ENCODE measurements around the gene PIGP. TPM values are rescaled to one million over a fixed set of nuclear protein-coding genes. Genes with fewer than 3 reads are reported as not detected.
"Not testable (repeated sequence)": the region's sequence is repeated elsewhere in the genome, so short reads cannot be mapped to it uniquely, and the experiment has no call there.

The PIGP gene
- total RNA-seq, result 10 to 100 TPM; 14.3 to 51.6 (median 22.1) TPM

DNA sequence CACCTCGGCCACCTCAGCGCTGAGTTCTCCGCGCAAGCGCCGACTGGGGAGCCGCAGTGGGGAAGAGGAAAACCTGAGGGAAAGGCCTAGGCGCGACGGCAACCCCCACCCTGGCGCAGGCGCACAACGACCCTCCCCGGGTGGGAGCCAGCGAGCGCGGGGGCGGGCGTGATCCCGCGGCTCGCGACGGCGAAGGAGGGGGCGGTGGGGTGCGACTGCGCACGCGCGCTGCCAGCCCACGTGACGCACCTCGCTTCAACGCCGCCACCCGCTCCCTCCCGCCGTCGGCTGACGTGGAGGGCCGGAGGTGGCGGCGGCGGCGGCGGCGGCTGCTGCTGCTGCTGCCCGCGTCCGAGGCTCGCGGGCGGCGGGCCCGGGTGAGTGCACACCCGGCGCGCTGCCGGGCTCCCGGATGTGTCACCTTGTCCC is at the start of gene PIGP, which contains the start of gene TTC3:
Gene PIGP, minus strand, starts transcription at position 84 of the 429 bp plus-strand sequence. CDS start 556 bp downstream, outside the sequence.
Gene TTC3, plus strand, starts transcription at position 267 of the 429 bp plus-strand sequence. CDS start 14,004 bp downstream, outside the sequence.
- in situ Hi-C loops (cut with MboI; ENCODE audit: low pct_unique_long_range_greater_than_20kb in 2 of 9, low sequenced_read_pairs in 9 of 9, unreplicated experiment in 9 of 9), result no loop called here
- peak within 1 kb of the TSS; percentile 69 to 99 (median 79) for H3K4me3 ChIP-seq
- H3K27ac ChIP-seq, result peak within 1 kb of the TSS; percentile 98 to 99
- 0% methylated on average over 8 of the region's 61 CpGs; no CpG with 5 or more reads in 9 of the 10 experiments for WGBS, 10 experiments
- peak; percentile 67 to 82 (median 78) for ATAC-seq (replicated peaks in 6 of 8)
- H3K4me1 ChIP-seq (replicated peaks in 1 of 2), result peaks cover 7 to 15% of the 10 kb centered on the region in 2 donors

DNA sequence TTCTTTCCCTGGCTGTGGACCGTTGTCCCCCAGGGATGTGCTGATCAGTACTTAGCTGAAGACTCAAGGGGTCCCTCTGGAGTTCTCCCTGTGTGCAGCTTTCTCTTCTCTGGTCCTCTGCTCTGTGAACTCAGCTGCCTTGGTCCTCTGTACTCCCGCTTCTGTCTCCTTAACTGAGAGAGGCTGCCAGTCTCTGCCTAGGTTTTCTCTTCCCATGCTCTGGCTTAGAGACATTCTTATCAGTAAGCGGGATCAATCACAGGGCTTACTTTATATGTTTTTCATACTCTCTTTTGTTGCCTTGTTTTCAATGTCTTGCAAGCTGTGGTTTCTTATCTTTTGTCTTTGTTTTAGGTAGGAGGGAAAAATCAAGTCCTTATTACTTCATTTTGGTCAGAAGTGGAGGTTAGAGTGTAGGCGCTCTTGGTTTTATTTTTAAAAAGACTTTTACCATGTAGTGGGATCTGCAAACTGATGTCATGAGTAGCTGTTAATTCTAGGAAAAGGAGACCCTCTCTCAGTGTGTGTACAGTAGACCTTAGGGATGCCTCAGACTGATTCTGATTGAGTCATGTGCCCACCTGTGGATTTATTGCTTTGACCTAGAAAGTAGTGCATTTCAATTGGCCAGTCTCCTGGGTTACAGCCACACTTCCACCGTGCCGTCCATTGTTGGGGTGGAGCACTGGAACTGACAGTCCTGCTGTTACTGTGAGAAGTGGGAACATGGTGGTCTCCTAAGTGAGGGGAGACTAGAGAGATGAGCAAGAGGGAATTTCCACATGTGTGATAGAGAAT is 46.7 kb upstream of the PIGP start:
- Histone ChIP-seq H3K4me1 (replicated peaks in 1 of 2) (peaks cover 0 to 8% of the 10 kb centered on the region in 2 donors), H3K4me3 (no peak overlapping the region), H3K27ac (no peak overlapping the region)
- 7 to 90% (median 70%) methylated on average over 2 to 6 of the region's 6 CpGs; no CpG with 5 or more reads in 2 of the 10 experiments for WGBS, 10 experiments
- ATAC-seq (replicated peaks in 6 of 8), result peak in 5 of 8 experiments; percentile 44 to 87 (median 59)
- in situ Hi-C loops (cut with MboI; ENCODE audit: low pct_unique_long_range_greater_than_20kb in 2 of 9, low sequenced_read_pairs in 9 of 9, unreplicated experiment in 9 of 9), result no loop called here

DNA sequence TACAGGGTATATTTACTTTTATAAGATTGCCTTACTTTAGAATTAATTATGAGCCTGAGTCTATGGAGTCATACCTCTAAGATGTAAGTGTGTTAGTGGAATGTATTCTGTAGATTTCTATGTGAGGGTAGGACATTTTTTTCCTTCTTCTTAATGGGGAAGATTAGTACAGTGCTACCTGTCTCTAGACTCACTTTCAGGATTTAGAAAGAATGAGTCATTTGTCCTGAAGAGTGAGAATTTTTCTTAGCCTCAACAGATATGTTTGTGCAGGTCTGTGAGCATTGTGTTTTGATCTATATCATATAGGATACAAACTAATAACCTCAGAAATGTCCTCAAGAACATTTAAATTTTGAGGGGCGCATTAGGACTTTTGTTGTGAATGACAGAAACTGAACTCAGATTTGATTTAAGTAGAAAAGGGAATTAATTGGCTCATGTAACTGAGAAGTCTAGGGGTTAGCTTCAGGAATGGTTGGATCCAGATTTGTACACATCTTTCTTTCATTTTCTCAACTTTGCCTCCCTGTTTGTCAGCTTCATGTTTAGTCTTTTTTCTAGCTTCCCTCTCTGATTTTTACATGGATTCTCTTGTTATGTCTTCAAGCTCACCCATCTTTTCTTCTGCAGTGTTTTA is 45.4 kb upstream of the PIGP start:
- H3K4me1 ChIP-seq (replicated peaks in 1 of 2), result peaks cover 0 to 8% of the 10 kb centered on the region in 2 donors
- no peak for ATAC-seq (replicated peaks in 6 of 8)
- 63 to 100% (median 92%) methylated on average over 1 of the region's 1 CpG; no CpG with 5 or more reads in 4 of the 10 experiments for WGBS, 10 experiments
- in situ Hi-C loops (cut with MboI; ENCODE audit: low pct_unique_long_range_greater_than_20kb in 2 of 9, low sequenced_read_pairs in 9 of 9, unreplicated experiment in 9 of 9), result no loop called here
- no peak overlapping the region for H3K4me3 ChIP-seq
- no peak overlapping the region for H3K27ac ChIP-seq

DNA sequence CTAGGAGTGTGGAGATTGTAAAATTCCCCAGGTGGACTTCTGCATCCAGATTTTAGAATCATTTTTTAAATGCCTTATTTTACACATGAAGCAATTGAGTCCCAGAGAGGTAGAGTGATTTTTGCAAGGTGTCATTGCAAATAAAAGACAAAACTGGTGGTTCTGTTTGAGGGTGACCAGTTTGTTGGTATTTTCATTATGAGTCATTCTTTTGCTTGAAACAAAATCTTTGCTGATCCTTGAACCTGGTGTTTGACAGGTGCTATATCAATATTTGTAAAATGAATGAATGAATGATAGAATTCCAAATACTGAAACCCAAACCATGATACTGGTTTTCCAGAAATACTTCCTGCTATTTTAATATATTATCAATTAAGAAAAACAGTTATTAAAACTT is 44.3 kb upstream of the PIGP start:
- ATAC-seq (replicated peaks in 6 of 8), result no peak
- Histone ChIP-seq H3K27ac (no peak overlapping the region), H3K4me3 (no peak overlapping the region), H3K4me1 (replicated peaks in 1 of 2) (peaks cover 0 to 8% of the 10 kb centered on the region in 2 donors)
- in situ Hi-C loops (cut with MboI; ENCODE audit: low pct_unique_long_range_greater_than_20kb in 2 of 9, low sequenced_read_pairs in 9 of 9, unreplicated experiment in 9 of 9), result no loop called here

DNA sequence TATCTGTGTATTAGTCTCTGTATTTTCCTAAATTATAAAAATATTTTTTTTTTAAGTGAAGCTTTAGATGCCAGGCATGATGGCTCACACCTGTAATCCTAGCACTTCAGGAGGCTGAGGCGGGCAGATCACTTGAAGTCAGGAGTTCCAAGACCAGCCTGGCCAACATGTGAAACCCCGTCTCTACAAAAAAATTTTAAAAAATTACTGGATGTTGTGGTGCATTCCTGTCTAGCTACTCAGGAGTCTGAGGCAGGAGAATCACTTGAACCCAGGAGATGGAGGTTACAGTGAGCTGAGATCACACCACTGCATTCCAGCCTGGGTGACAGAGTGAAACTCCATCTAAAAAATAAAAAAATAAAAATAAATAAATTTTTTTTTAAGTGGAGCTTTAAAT is 43.6 kb upstream of the PIGP start:
- H3K27ac ChIP-seq; in situ Hi-C loops (cut with MboI; ENCODE audit: low pct_unique_long_range_greater_than_20kb in 2 of 9, low sequenced_read_pairs in 9 of 9, unreplicated experiment in 9 of 9); ATAC-seq (replicated peaks in 6 of 8); H3K4me1 ChIP-seq (replicated peaks in 1 of 2); H3K4me3 ChIP-seq: not testable (repeated sequence)
- WGBS, 10 experiments, result 38 to 100% (median 92%) methylated on average over 1 to 2 of the region's 2 CpGs; no CpG with 5 or more reads in 2 of the 10 experiments

DNA sequence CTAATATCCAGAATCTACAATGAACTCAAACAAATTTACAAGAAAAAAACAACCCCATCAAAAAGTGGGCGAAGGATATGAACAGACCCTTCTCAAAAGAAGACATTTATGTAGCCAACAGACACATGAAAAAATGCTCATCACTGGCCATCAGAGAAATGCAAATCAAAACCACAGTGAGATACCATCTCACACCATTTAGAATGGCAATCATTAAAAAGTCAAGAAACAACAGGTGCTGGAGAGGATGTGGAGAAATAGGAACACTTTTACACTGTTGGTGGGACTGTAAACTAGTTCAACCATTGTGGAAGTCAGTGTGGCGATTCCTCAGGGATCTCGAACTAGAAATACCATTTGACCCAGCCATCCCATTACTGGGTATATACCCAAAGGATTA is 41.4 kb upstream of the PIGP start:
- ATAC-seq (replicated peaks in 6 of 8); H3K4me1 ChIP-seq (replicated peaks in 1 of 2); H3K4me3 ChIP-seq; in situ Hi-C loops (cut with MboI; ENCODE audit: low pct_unique_long_range_greater_than_20kb in 2 of 9, low sequenced_read_pairs in 9 of 9, unreplicated experiment in 9 of 9); H3K27ac ChIP-seq: not testable (repeated sequence)
- WGBS, 10 experiments, result 100% methylated on average over 1 of the region's 3 CpGs; no CpG with 5 or more reads in 9 of the 10 experiments

DNA sequence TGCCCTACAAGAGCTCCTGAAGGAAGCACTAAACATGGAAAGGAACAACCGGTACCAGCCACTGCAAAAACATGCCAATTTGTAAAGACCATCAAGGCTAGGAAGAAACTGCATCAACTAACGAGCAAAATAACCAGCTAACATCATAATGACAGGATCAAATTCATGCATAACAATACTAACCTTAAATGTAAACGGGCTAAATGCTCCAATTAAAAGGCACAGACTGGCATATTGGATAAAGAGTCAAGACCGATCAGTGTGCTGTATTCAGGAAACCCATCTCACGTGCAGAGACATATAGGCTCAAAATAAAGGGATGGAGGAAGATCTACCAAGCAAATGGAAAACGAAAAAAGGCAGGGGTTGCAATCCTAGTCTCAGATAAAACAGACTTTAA is 38.2 kb upstream of the PIGP start:
- H3K4me3 ChIP-seq; in situ Hi-C loops (cut with MboI; ENCODE audit: low pct_unique_long_range_greater_than_20kb in 2 of 9, low sequenced_read_pairs in 9 of 9, unreplicated experiment in 9 of 9); H3K27ac ChIP-seq; ATAC-seq (replicated peaks in 6 of 8); H3K4me1 ChIP-seq (replicated peaks in 1 of 2): not testable (repeated sequence)
- 92 to 100% (median 96%) methylated on average over 1 to 4 of the region's 6 CpGs; no CpG with 5 or more reads in 6 of the 10 experiments for WGBS, 10 experiments

DNA sequence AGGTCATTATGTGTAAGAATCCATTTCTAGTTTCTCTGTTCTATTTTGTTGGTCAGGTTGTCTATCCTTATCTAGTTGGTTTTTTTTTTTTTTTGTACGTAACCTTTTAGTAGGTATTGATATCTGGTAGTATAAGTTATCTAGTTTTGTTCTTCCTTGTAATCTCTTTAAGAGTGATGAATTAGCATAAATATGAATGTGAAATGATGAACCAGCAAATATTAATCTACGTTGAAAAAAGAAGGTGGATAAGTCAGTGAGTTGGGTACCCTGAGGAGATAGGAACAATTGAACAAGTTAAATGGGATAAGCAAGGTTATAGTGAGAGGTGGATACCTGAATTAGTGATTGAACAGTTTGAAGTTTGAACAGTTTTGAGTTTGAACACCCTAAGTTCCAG is 34.1 kb upstream of the PIGP start:
- no peak overlapping the region for H3K4me3 ChIP-seq
- no peak for ATAC-seq (replicated peaks in 6 of 8)
- no peaks in the 10 kb centered on the region for H3K4me1 ChIP-seq (replicated peaks in 1 of 2)
- no peak overlapping the region for H3K27ac ChIP-seq
- in situ Hi-C loops (cut with MboI; ENCODE audit: low pct_unique_long_range_greater_than_20kb in 2 of 9, low sequenced_read_pairs in 9 of 9, unreplicated experiment in 9 of 9), result no loop called here
- 84 to 100% (median 94%) methylated on average over 1 to 2 of the region's 2 CpGs; no CpG with 5 or more reads in 1 of the 10 experiments for WGBS, 10 experiments

DNA sequence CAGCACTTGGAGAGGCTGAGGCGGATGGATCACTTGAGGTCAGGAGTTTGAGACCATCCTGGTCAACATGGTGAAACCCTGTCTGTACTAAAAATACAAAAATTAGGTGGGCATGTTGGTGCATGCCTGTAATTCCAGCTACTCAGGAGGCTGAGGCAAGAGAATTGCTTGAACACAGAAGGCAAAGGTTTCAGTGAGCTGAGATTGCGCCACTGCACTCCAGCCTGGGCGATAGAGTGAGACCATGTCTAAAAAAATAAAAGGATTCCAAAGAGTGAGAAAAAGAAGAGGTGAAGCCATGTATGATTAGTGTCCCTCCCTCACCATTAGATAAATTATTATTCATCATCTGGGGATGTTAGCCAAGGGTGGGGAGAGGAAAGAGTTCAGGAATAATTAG is 29.9 kb upstream of the PIGP start:
- H3K4me1 ChIP-seq (replicated peaks in 1 of 2); H3K27ac ChIP-seq; H3K4me3 ChIP-seq; in situ Hi-C loops (cut with MboI; ENCODE audit: low pct_unique_long_range_greater_than_20kb in 2 of 9, low sequenced_read_pairs in 9 of 9, unreplicated experiment in 9 of 9): not testable (repeated sequence)
- 70 to 100% (median 94%) methylated on average over 2 to 3 of the region's 3 CpGs; no CpG with 5 or more reads in 1 of the 10 experiments for WGBS, 10 experiments
- ATAC-seq (replicated peaks in 6 of 8), result peak in 3 of 8 experiments; percentile 40 to 65 (median 43)

DNA sequence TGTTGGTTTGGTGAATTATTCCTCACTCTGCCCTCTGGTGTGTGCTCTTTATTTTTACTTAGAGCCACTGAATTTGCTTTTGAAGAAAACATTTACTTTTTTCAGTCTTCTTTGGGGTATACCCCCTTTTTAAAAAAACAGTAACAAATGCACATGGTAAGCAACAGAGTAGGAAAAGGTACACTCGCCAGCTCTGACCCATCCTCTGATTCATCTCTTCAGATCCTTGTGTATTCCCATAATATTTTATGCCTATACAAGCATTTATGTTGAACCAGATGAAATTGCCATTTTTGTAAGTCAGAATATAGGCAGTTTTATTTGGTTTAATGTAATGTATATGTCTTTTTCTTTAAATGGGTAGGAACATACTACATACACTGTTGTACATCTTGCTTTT is 28.5 kb upstream of the PIGP start:
- H3K27ac ChIP-seq, result no peak overlapping the region
- in situ Hi-C loops (cut with MboI; ENCODE audit: low pct_unique_long_range_greater_than_20kb in 2 of 9, low sequenced_read_pairs in 9 of 9, unreplicated experiment in 9 of 9), result no loop called here
- H3K4me1 ChIP-seq (replicated peaks in 1 of 2), result no peaks in the 10 kb centered on the region
- WGBS, 10 experiments, result 14 to 100% (median 100%) methylated on average over 1 of the region's 1 CpG; no CpG with 5 or more reads in 3 of the 10 experiments
- ATAC-seq (replicated peaks in 6 of 8), result peak in 1 of 8 experiments; percentile 6
- H3K4me3 ChIP-seq, result no peak overlapping the region

DNA sequence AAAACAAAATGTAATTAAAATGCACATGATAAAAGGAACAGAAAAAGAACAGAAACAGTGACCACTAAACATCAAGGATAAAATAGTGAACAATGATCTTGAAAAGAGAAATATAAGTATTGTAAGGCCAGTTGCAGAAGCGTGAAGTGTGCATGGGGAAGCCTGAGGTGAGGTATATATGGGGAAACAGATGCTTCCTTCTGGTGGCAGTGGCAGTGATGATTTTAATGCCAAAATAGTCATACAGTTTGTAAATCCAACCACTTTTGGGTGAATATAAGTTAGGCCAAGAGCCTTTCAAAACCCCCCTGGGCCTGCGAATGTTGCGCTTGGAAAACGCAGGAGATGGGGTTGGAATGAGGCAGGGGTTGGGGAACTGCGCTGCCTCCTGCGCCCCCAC is 27.4 kb upstream of the PIGP start:
- H3K4me3 ChIP-seq, result no peak overlapping the region
- in situ Hi-C loops (cut with MboI; ENCODE audit: low pct_unique_long_range_greater_than_20kb in 2 of 9, low sequenced_read_pairs in 9 of 9, unreplicated experiment in 9 of 9), result no loop called here
- no peak for ATAC-seq (replicated peaks in 6 of 8)
- WGBS, 10 experiments, result 90 to 100% (median 100%) methylated on average over 1 to 6 of the region's 6 CpGs; no CpG with 5 or more reads in 3 of the 10 experiments
- H3K27ac ChIP-seq, result no peak overlapping the region
- H3K4me1 ChIP-seq (replicated peaks in 1 of 2), result no peaks in the 10 kb centered on the region

DNA sequence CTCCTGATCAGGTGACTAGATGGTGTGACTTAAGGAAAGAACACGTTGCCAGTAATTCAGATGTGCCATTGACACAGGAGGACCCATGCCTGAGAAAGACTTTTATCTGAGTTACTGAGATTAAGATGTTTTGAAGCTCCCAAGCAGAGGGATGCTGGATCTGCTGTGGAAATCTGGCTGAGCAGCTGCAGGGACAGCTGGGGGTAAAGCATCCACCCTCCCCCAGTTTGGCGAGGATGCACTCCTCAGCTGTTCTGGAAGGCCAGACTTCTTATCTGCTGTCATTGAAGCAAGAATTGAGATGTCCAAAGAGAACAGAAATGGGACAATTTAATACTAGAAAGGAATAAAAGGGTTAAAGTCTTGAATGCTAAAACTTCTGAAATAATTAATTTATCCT is 25.9 kb upstream of the PIGP start:
- 71 to 100% (median 98%) methylated on average over 1 to 2 of the region's 2 CpGs; no CpG with 5 or more reads in 2 of the 10 experiments for WGBS, 10 experiments
- ATAC-seq (replicated peaks in 6 of 8), result no peak

DNA sequence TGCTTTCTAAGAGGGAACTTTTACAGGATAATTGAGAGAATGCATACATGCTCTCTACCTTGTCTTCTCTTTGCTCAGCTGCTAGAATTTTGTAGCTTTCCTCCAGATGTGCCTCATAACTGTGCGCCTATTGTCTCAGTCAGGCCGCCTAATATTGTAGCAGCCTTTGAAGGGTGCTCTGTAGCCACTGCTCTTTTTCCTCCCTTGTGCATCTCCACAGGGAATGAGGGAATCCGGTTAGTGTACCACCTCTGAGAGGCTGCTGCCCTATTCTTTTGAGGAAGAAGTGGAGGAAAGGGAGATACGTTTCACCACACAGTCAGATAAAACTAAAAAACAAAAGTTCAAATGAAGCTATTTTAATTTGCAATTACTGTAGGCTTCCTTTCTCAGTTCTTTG is 22.9 kb upstream of the PIGP start:
- 73 to 100% (median 93%) methylated on average over 1 to 4 of the region's 4 CpGs; no CpG with 5 or more reads in 1 of the 10 experiments for WGBS, 10 experiments
- no peak for ATAC-seq (replicated peaks in 6 of 8)

More for the DNA sequence above, 25.9 kb upstream of the PIGP start:
- Histone ChIP-seq H3K4me1 (replicated peaks in 1 of 2) (no peaks in the 10 kb centered on the region), H3K27ac (no peak overlapping the region), H3K4me3 (no peak overlapping the region)
- in situ Hi-C loops (cut with MboI; ENCODE audit: low pct_unique_long_range_greater_than_20kb in 2 of 9, low sequenced_read_pairs in 9 of 9, unreplicated experiment in 9 of 9), result no loop called here

More for the DNA sequence above, 22.9 kb upstream of the PIGP start:
- Histone ChIP-seq H3K4me3 (no peak overlapping the region), H3K27ac (no peak overlapping the region), H3K4me1 (replicated peaks in 1 of 2) (no peaks in the 10 kb centered on the region)
- in situ Hi-C loops (cut with MboI; ENCODE audit: low pct_unique_long_range_greater_than_20kb in 2 of 9, low sequenced_read_pairs in 9 of 9, unreplicated experiment in 9 of 9), result no loop called here
